ENCODE data around the gene MACF1.
"Not testable (repeated sequence)": the region's sequence is repeated elsewhere in the genome, so short reads cannot be mapped to it uniquely, and the experiment has no call there.

MACF1 gene, protein sequence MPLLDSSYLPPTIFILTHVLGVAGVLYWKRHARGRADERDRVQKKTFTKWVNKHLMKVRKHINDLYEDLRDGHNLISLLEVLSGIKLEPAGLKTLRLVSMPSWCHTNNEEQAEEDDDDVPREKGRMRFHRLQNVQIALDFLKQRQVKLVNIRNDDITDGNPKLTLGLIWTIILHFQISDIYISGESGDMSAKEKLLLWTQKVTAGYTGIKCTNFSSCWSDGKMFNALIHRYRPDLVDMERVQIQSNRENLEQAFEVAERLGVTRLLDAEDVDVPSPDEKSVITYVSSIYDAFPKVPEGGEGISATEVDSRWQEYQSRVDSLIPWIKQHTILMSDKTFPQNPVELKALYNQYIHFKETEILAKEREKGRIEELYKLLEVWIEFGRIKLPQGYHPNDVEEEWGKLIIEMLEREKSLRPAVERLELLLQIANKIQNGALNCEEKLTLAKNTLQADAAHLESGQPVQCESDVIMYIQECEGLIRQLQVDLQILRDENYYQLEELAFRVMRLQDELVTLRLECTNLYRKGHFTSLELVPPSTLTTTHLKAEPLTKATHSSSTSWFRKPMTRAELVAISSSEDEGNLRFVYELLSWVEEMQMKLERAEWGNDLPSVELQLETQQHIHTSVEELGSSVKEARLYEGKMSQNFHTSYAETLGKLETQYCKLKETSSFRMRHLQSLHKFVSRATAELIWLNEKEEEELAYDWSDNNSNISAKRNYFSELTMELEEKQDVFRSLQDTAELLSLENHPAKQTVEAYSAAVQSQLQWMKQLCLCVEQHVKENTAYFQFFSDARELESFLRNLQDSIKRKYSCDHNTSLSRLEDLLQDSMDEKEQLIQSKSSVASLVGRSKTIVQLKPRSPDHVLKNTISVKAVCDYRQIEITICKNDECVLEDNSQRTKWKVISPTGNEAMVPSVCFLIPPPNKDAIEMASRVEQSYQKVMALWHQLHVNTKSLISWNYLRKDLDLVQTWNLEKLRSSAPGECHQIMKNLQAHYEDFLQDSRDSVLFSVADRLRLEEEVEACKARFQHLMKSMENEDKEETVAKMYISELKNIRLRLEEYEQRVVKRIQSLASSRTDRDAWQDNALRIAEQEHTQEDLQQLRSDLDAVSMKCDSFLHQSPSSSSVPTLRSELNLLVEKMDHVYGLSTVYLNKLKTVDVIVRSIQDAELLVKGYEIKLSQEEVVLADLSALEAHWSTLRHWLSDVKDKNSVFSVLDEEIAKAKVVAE (N-terminal part only)

DNA sequence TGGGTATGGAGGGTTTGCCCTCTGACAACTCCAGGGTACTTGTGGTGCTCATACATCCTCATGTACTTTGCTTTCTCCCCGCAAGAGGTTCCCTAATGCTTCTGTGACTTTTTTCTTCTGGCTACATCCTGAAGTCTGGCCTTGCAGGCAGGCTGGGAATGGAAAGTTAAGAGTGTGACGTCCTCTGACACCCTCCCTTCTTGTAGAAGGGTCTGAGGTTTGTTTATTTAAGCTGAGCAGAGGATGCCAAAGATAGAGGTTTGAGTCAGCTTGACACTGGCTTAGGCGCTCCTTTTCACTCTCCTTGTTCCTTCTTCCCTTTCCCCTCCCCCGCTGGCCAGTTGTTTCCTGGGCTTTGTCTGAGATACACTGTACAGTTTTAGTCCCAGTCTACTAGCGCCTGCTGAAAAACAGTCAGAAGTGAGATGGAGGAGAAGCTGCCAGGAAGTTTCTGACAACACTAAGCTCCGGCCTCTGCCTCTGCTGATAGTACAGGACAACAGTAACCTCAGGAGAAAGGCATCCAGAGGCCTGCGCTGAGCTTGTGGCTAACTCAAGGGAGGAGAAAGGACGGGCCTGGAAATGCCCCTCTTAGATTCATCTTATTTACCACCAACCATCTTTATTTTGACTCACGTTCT is at the start of gene MACF1:
Gene MACF1 (plus strand): TSS at position 255 of the 641 bp plus-strand sequence. CDS start 328 bp downstream, at position 583.
- no peak for DNase-seq

DNA sequence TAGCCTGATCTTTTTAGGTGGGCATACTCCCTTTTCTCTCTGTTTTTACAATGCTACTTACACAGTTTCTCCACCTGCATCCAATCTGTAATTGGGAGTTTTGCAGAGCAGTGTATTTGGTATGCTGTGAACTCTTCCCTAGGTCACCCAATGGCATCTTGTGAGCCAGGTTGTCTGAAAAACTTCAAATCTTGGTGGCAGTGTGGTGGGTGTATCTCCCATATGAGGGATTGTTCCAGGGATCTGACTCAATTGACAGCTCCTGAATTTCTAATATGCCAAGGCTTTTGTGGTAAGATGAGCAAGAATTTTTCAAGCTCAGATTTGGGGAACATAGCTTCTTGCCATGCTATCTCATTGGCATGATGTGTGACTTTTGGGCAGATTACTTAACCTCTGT is 47.2 kb upstream of the MACF1 start:
- DNase-seq = no peak

DNA sequence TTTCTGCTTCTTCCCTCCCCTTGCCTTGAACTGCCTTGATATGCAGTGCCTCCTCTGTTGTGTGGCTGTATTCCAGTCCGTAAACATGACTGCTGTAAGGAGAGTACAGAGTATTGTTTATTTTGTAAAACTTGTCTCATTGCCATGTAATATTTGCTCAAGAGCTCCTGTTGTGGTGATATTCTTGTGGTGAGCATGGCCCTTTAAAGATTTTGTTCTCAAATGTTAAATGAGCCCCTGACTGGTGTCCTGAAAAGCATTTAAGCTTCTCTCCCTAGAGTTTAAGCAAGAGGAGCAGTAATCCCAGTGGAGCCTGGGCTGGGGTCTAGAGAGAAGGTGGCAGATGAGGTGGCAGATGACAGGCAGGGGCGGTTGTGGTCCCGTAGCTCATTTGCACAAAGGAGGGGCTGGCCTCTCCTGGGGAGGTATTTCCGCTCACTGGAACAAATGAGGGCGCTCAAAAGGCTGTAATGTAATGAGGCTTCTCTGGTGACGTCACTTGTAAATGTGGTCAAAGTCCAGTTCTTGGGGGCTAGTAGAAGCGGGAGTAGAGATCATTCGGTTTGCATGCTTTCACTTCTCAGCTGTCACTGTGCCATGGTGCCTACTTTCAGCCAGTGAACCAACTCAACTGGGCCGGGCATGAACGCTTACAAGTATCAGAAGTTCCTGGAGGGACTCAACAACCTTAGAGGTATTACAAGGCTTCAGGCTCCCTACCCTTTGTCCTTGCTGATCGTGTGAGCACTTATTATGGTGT is 46.0 kb upstream of the MACF1 start:
- no peak for DNase-seq

DNA sequence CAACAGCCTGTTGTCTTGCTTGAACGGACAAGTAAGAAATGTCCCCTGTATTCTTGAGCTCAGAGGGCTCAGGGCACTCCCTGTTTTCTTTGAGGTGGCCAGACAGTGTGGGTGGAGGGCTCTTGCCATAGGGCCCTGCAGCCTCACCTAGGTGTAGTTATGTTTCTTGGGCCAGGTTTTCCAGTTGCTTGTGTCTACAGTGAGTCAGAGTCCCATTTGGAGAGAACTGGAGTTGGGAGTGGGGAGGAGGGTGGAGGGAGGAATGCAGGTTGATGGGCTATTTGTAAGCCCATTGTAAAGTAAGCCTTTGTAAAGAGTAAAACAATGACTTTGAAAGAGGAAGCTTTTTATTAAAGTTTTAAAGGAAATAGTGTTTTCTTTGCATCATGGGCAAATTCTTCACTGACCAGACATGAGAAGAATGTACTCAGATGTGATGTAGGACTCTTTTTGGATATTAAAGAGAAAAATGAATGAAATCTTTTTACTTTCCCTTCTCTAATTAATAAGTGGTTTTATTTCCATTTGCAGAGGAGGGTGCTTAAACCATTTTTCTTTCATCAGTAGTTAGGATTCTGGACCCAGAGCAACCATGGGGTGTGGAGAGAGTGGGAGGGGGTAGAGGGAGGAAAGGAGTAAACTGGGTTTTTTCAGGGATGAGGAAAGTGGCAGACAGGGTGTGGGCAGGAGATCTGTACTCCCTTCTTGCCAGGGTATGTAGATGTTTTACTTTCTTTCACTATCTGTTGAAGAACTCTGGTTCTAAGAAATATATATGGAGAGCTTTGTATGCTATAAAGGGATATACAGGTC is 45.1 kb upstream of the MACF1 start:
- DNase-seq = no peak

DNA sequence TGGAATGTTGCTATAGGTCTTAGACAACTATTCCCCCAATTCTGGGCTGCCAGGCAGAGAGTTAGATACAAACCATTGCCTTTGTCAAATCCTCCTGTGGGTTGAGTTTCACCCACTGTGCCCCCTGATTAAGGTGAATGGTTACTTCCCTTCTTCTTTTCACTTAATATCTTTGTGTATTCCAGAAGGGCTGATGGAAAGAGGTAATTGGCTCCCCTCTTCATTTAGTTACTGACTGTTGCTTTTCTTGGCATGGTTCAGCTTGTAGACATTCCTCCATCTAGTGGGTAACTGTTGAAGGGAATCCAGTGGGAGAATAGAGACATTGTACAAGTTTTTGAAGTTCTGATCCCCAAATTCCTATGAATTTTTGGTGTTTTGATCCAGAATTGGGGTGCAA is 43.8 kb upstream of the MACF1 start:
- no peak for DNase-seq

DNA sequence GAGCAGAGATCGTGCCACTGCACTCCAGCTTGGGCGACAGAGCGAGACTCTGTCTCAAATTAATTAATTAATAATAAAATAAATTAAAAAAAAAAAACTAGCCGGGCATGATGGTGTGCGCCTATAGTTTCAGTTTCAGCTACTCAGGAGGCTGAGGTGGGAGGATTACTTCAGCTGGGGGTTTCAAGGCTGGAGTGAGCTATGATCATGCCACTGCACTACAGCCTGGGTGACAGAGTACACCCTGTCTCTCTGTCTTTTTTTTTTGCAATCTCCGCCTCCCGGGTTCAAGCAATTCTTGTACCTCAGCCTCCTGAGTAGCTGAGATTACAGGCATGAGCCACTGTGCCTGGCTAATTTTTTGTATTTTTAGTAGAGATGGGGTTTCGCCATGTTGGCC is 42.7 kb upstream of the MACF1 start:
- not testable (repeated sequence) for DNase-seq

DNA sequence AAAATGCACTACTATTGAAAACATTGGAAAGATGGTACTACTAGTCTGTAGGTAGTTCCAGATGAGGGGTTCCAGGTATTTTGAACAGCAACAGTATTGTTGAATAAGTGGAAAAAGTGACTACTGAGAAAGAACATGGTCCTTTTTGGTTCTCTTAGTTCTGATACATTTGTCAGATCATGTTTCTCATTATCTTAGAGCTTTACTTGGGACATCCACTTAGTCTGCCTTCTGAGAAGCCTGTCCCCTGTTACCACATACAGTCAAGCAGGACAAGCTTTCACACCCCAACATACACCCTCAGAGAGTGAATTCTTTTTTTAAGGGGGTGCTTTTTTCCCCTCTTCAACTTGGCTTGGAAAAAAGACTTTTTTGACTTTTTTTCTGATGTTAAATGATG is 41.0 kb upstream of the MACF1 start:
- DNase-seq = no peak

DNA sequence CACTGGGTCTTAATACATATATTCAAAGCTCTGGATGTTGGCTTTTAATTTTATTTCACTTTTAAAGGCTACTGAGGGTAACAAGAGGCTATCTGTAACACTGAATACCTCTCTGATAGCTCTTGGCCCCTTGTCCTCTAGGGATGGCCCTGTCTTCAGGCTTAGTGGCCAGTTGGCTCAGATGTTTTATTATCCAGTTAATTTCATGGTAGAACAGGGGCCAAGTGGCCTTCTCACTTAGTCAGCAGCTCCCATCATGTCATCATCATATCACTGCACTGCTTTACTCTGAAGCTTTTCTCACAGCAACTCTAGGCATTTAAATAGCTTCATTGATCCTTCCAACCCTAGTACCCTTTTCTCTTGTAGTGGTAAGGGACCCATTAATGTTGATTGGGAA is 40.2 kb upstream of the MACF1 start:
- no peak for DNase-seq

DNA sequence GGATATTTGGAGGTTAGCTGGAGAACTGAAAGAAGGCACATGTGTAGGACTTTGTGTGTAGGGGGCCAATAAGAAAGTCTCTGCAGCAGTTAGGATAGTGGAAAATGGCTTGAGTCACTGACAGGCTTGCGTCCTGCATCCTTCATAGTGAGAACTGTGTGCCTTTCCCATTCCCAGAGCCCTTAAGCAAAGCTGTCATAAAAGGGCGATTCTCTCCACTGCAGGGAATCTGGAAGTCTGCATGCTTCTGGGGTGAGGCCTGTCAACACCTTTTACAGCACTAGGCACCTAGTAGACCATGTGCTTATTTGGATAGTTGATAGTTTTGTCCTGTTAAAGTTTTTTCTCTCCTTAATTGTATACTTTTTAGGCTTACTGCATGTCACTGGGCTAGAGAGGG is 39.4 kb upstream of the MACF1 start:
- no peak for DNase-seq

DNA sequence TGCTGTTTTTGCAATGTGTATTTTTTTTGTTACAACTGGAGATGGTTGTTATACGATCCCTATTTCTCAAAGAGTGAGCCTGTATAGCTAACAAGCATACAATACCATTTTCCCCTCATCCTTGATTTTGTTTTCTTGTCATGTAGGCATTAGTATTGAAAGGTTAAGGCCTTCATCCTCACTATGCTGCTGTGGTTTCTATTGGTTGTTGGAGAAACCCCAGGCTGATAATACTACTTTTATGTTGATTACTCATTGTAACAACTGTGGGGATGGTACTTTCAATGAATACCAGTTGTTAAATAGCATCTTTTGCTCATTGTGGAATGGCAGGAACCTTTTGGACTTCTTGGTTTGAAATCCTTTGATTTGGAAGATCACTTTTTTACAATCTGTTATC is 39.0 kb upstream of the MACF1 start:
- DNase-seq = no peak

DNA sequence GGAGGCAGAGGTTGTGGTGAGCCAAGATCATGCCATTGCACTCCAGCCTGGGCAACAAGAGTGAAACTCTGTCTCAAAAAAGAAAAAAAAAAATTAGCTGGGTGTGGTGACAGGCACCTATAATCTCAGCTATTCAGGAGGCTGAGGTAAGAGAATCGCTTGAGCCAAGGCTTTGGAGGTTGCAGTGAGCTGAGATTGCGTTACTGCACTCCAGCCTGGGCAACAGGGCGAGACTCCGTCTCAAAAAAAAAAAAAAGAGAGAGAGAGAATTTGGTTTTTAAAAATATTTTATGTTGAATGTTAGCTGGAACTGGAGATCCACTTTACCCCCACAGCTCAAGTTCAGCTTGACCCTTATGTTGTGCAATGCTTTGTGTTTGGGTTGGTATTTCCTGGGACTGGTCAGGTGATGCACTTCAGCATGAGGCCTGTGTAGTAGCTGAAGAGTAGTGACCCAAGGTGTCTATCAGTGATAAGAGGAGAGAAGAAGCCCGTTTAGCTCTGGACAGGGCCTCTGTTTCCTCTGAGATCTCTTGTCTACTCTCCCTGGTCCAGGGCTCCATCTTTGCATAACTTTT is 36.8 kb upstream of the MACF1 start:
- DNase-seq = no peak

DNA sequence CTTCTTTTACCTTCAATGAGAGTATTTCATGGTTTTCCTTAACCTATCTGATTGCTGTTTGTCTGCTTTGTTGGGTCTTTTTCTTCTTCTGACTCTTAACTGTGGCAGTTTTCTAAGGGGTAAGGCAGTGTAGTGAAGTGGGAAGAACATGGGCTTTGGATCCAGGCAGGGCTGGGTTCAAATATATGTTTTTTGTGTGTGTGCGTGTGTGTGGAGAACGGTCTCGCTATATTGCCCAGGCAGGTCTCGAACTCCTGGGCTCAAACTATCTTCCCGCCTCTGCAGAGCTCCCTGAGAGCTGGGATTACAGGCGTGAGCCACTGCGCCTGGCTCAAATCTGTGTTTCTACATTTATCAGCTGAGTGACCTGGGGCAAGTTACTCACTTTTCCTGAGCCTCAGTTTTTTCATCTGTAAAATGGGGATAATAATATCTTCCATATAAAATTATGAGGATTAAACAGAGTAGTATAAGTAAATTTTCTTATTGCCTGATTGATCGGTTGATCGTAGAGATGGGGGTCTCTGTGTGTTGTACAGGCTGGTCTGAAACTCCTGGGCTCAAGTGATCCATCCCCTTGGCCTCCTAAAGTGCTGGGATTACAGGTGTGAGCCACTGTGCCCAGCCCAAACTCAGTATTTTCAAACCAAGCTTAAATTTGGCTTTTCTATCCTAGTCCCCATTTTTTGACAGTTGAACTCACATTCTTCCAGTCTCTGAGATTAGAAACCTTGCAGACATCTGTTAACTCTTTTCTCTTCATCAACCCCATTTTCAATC is 36.0 kb upstream of the MACF1 start:
- DNase-seq = no peak

DNA sequence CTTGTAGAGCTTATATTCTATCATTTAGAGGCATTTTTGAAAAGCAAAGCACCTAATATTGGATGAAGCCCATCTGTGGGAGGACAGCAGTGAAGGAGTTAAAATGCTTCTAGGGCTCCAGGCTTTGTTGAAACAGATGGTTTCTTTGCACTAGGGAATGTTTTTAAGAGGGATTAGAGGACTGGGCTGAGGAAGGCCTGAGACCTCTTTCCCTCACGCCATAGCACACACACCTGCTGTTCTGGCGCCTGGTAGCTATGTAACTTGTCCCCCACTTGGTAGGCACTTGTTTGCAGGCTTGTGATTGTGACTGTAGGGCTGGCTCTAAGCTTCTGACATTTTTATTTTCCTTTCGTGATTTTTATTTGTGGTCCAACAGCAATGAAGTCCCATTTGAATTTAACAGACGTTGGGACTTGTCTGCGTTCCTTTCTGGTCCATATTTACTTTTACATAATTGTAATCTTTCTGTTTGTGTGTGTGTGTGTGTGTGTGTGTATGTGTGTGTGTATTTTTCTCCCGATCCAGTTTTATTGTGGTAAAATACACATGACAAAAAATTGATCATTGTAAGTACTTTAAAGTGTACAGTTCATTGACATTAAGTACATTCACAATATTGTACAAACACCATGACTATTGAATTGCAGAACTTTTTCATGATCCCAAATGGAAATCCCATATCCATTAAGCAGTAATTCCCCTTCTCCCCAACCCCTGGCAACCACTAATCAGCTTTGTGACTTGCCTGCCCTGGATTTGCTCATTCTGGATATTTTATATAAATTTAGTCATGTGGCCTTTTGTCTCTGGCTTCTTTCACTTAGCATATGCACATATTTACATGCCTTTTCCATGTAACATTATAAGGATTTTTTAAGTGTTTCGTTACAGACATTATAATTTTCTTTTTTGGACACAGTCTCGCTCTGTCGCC is 33.5 kb upstream of the MACF1 start:
- DNase-seq = no peak

DNA sequence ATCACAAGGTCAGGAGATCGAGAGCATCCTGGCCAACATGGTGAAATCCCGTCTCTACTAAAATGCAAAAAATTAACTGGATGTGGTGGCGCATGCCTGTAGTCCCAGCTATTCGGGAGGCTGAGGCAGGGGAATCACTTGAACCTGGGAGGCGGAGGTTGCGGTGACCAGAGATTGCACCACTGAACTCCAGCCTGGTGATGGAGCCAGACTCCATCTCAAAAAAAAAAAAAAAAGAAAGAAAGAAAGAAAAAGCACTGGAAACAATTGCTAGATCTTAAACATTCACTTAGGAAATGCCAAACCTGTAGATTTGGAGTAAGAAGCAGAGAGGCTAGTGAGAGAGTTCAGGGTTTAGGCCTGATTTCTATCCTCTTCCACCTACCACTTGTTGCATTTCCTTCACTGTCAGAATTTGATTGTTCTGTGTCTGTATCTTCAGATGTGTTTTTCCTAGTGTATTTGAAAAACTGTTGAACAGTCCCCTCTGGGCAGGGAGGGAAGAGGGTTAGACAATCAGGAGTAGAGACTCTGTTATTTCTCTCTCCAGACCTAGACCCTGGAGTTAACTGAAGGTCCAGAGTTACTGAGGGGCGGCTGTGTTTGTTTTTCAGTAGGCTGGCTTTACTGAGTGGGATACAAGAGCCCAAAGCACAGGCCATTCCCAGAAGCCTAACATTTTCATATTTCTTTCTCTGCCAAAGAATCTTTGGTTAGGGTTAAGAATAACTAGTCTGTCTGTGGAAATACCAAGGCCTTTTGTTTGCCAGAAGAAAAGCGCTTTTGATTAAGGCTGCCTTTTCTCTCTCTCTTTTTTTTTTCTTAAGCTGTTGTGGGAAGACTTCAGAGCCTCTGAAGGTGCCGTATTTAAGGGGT is 31.1 kb upstream of the MACF1 start:
- no peak for DNase-seq

DNA sequence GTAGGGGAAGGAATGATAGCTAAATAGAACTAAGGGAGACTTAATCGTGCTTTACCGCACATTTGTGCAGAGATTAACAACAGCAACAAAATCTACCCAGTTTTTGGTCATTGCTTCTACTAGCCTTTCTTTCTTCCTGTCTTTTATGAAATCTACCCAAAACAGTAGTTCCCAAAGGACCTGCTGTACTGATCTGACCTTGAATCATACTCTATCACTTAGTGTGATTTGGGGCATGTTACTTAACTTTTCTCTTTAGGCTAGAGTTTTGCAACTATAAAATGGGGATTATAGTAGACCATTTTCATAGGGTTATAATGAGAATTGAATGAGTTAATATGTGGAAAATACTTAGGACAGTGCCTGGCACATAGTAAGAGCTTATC is 30.5 kb upstream of the MACF1 start:
- DNase-seq = no peak

DNA sequence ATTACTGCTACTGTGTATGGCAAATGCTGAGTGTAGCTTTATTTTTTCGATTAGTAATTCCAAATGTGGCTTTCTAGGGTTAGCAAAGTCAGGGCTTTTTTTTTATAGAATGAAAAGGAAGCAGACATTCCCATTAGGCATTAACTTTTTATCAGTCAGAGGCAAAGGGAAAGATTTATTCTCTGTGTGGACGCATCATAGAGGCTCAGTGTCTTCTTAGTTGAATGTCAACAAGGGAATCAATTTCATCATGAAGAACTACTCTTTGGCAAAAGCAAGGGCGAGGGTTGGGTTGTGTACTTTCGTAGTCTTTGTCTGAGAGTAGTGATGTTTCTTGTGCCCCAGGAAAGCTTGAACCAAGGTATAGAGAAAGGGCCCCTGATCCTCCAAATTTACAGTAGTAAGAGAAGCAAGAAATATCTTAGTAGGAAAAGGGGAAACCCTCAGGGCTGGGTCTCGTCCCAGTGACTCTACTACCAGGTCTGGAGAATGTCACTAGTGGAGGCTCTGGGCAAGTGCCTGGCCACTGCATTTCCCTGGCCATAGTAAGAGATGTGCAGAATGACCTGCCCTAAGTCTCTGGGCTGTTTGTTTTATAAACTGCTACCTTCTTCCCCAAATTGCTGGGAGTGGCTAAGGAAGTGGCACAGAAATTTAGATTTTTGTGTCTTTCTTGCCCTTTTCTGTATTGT is 30.0 kb upstream of the MACF1 start:
- DNase-seq = no peak

DNA sequence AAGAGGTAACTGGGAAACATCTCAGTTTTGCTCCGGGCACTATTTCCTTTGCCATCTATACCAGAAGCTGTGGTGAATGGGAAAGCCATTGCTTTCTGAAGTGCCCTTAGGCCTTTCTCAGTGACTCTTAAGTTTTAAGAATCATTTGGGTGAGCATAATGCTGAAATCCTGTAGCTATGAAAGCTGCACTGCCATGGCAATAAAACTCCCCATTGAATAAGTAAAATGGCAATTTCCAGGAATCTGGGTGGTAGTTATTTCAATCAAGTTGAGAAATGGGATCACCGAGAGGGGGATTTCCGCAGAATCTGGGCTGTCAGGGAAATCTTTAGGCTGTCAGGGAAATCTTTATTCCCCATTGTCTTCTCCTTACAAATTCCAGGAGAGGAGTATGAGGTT is 26.8 kb upstream of the MACF1 start:
- DNase-seq = no peak
